BLaER1 treated with 17β-estradiol and CSF1 and Interleukin-3, amounts not matched to agents 10 nM and 100 nM (cell line): Measurements from ENCODE around the gene MUC5B.

Source experiments
- H3K27ac ChIP-seq, 11 experiments: shearing (Covaris generic); formaldehyde crosslinking; 2 replicates each; pipeline ENCODE4 v1.8.1; 2022
- H3K27me3 ChIP-seq, 11 experiments: shearing (Covaris generic); formaldehyde crosslinking; 2 replicates each; pipeline ENCODE4 v1.8.1; 2022
- H3K36me3 ChIP-seq, 11 experiments: shearing (Covaris generic); formaldehyde crosslinking; 2 replicates each; pipeline ENCODE4 v1.8.1; 2022
- H3K4me1 ChIP-seq, 10 experiments: shearing (Covaris generic); formaldehyde crosslinking; 2 replicates each; pipeline ENCODE4 v1.8.1; 2022
- H3K4me2 ChIP-seq, 11 experiments: shearing (Covaris generic); formaldehyde crosslinking; 2 replicates each; pipeline ENCODE4 v1.8.1; 2022
- H3K4me3 ChIP-seq, 10 experiments: shearing (Covaris generic); formaldehyde crosslinking; 2 replicates each; pipeline ENCODE4 v1.8.1; 2022
- H3K9ac ChIP-seq, 11 experiments: shearing (Covaris generic); formaldehyde crosslinking; 2 replicates each; pipeline ENCODE4 v1.8.1; 2022
- H3K9me3 ChIP-seq, 11 experiments: shearing (Covaris generic); formaldehyde crosslinking; replicated peaks in 1 of 11; 2 replicates each; pipeline ENCODE4 v1.8.1; 2022
- H4K20me1 ChIP-seq, 11 experiments: shearing (Covaris generic); formaldehyde crosslinking; 2 replicates each; pipeline ENCODE4 v1.8.1; 2022
- Cebpa-rat ChIP-seq, 11 experiments: shearing (Covaris generic); IDR thresholded peaks; 2 replicates each; pipeline ENCODE4 v1.8.1; 2022

MUC5B gene

DNA sequence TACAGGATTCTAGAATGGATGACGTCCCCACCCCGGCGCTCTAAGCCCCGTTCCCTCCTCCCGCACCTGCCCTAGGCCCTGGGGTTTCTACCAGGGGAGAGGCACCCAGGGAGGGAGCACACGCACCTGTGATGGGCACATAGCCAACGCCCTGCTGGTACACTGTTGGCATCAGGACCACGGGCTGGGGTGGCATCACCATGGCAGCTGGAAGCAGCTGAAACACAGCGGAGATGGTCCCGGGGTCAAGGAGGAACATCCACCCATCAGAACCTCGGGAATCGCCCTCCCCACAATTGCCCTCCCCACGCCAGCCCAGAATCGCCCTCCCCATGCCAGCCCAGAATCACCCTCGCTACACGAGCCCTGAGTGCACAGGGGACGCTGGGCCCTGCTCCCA, 63.0 kb downstream of the MUC5B start:
- H3K9ac ChIP-seq = no peak overlapping the region
- H3K9me3 ChIP-seq = peaks cover 0 to 13% (median 0%) of the 10 kb centered on the region in 11 experiments; a peak in 7 of 22 replicates
- H3K27ac ChIP-seq = no peak overlapping the region
- no peaks in the 10 kb centered on the region for H3K27me3 ChIP-seq
- H3K4me3 ChIP-seq = no peak overlapping the region
- H3K36me3 ChIP-seq = peaks cover 78 to 95% (median 88%) of the 10 kb centered on the region in 11 experiments
- no peak for TF ChIP-seq Cebpa-rat (IDR thresholded peaks at IDR 0.05)
- H4K20me1 ChIP-seq = peaks cover 19 to 94% (median 81%) of the 10 kb centered on the region in 11 experiments
- H3K4me1 ChIP-seq = no peaks in the 10 kb centered on the region
- no peak overlapping the region for H3K4me2 ChIP-seq

DNA sequence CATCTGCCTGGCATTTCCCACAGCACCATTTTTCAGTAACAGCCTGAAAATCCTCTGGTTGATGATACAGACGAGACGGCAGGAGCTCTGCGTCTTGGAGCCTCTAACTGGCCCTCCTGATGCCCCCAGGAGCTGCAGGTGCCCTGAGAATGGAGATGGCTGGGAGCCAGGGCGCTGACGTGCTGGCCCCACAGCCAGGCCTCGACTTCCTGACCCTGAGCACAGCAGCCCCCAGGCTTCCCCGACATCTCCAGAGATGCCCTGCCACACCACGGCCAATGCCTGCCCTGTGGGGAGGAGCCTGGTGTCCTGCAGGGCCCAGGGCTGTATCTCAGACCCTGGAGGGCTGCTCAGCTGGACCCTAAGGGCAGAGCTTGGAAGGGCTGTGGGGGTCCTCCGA, 65.1 kb downstream of the MUC5B start:
- Histone ChIP-seq H3K4me1 (no peaks in the 10 kb centered on the region), H3K9me3 (peaks cover 0 to 13% (median 0%) of the 10 kb centered on the region in 11 experiments; a peak in 7 of 22 replicates), H3K27me3 (no peaks in the 10 kb centered on the region), H3K9ac (no peak overlapping the region), H3K27ac (no peak overlapping the region), H4K20me1 (peaks cover 35 to 95% (median 89%) of the 10 kb centered on the region in 11 experiments), H3K4me2 (no peak overlapping the region), H3K4me3 (no peak overlapping the region), H3K36me3 (peaks cover 75 to 95% (median 91%) of the 10 kb centered on the region in 11 experiments)
- no peak for TF ChIP-seq Cebpa-rat (IDR thresholded peaks at IDR 0.05)

DNA sequence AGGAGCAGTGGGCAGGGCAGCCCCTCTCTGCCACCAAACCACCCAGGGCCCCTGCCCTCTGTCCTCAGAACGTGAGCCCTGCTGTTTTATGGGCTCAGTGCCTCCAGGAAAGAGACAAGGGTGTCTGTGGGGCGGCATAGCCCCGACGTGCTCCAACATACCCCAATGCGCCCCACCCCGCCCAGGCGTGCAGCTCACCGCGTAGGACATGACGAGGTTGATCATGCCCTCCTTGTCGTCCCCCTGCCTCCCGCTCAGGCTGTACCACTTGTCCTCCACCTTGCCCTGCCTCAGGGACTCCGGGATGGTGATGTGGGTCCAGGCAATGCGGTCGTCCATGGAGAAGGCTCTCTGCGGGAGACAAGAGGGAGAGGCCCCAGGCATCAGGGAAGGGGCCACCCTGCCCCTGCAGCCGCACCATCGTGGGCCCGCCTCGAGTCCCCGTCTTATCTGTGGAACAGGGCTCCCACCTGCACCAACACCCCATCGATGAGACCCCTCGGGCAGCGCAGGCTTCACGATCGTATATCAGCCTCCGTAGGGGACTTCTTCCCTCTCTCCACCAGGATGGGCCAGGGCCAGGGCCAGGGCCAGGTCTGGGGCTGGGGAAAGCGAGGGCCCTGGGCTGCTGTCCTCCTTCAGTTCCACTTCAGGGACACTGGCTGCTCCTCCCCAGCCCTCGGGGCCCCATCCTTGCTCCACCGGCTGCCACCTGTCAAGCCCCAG, 65.7 kb downstream of the MUC5B start:
- TF ChIP-seq Cebpa-rat (IDR thresholded peaks at IDR 0.05) = no peak
- peaks cover 0 to 13% (median 0%) of the 10 kb centered on the region in 11 experiments; a peak in 7 of 22 replicates for H3K9me3 ChIP-seq
- H4K20me1 ChIP-seq = peaks cover 39 to 95% (median 89%) of the 10 kb centered on the region in 11 experiments
- H3K36me3 ChIP-seq = peaks cover 75 to 95% (median 91%) of the 10 kb centered on the region in 11 experiments
- H3K27ac ChIP-seq = no peak overlapping the region
- no peak overlapping the region for H3K4me3 ChIP-seq
- H3K4me2 ChIP-seq = no peak overlapping the region
- no peak overlapping the region for H3K9ac ChIP-seq
- H3K4me1 ChIP-seq = no peaks in the 10 kb centered on the region
- H3K27me3 ChIP-seq = no peaks in the 10 kb centered on the region

DNA sequence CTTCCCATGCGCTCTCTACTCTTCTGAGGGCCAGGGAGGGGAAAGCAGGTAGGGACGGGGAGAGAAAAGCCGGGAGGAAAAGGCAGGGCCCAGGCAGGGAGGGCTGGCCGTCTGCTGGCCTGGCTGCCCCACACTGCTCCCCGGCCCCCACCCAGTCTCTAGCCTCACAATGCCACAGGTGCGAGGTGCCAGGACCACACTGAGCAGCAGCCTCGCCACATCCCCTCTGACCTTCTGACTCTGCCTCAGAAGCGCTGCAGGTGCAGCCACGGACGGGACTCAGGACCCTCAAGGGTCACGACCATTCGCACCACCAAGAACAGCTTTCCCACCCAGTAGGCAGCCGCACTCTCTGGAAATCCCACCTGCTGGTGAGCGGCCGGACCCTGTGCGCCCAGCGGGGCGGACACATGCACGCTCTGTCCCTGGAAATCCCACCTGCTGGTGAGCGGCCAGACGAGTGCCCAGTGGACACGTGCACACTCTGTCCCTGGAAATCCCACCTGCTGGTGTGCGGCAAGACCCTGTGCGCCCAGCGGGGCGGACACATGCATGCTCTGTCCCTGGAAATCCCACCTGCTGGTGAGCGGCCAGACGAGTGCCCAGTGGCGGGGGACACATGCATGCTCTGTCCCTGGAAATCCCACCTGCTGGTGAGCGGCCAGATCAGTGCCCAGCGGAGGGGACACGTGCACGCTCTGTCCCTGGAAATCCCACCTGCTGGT, 66.5 kb downstream of the MUC5B start:
- peaks cover 70 to 93% (median 88%) of the 10 kb centered on the region in 11 experiments for H3K36me3 ChIP-seq
- no peaks in the 10 kb centered on the region for H3K4me1 ChIP-seq
- H3K9ac ChIP-seq = no peak overlapping the region
- no peaks in the 10 kb centered on the region for H3K27me3 ChIP-seq
- H3K4me2 ChIP-seq = no peak overlapping the region
- H3K9me3 ChIP-seq = peaks cover 0 to 13% (median 0%) of the 10 kb centered on the region in 11 experiments; a peak in 7 of 22 replicates
- no peak for TF ChIP-seq Cebpa-rat (IDR thresholded peaks at IDR 0.05)
- H4K20me1 ChIP-seq = peaks cover 40 to 95% (median 87%) of the 10 kb centered on the region in 11 experiments
- H3K4me3 ChIP-seq = no peak overlapping the region
- H3K27ac ChIP-seq = no peak overlapping the region

DNA sequence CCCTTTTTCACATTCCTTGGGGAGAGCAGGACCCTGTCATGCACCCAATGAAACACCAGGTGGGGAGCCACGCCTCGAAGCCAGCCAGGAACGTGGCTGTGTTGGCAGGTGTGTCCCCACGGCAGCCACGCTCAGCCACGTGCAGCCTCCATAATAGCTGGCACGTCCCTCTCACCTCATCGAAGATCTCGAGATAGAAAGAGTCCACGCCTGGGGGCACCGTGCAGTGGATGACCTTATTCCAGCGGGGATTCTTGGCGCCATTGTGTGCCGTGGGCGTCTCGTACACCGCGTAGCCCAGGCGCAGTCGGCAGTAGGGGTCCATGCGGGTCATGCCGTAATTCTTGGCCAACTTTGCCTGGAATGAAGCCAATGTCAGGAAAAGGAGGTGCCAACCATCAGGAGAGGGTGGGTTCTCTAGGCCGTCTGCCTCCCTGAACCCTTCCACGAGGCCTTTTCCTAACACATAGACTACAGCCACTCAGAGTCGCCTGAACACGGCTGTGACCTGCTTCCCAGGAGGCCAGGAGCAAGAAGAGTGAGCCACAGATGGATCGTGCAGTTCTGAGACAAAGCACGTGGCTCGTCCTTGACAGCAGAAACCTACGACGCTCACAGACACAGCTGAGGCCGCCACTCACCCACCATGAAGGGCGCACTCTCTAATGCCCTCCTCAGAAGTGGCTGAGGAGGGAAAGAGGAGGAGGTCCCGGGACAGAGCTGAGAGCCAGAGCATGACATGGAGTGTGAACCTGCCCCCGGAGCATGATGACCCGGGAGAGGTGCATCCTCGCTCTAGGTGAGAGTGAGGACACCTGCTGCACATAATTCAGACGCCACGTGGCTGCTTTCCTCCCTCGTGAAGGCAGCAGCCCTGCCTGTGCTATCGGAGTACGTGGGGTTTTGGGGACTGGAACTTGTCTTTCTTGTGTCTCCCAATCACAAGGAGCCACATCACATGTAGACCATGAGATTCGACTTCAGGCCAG, 67.5 kb downstream of the MUC5B start:
- H3K4me1 ChIP-seq = no peaks in the 10 kb centered on the region
- H3K27ac ChIP-seq = no peak overlapping the region
- H3K4me3 ChIP-seq = no peak overlapping the region
- no peak overlapping the region for H3K9ac ChIP-seq
- H3K9me3 ChIP-seq = peaks cover 0 to 13% (median 0%) of the 10 kb centered on the region in 11 experiments; a peak in 7 of 22 replicates
- H3K27me3 ChIP-seq = no peaks in the 10 kb centered on the region
- H4K20me1 ChIP-seq = peaks cover 45 to 92% (median 83%) of the 10 kb centered on the region in 11 experiments
- TF ChIP-seq Cebpa-rat (IDR thresholded peaks at IDR 0.05) = no peak
- no peak overlapping the region for H3K4me2 ChIP-seq
- peaks cover 72 to 90% (median 83%) of the 10 kb centered on the region in 11 experiments for H3K36me3 ChIP-seq

DNA sequence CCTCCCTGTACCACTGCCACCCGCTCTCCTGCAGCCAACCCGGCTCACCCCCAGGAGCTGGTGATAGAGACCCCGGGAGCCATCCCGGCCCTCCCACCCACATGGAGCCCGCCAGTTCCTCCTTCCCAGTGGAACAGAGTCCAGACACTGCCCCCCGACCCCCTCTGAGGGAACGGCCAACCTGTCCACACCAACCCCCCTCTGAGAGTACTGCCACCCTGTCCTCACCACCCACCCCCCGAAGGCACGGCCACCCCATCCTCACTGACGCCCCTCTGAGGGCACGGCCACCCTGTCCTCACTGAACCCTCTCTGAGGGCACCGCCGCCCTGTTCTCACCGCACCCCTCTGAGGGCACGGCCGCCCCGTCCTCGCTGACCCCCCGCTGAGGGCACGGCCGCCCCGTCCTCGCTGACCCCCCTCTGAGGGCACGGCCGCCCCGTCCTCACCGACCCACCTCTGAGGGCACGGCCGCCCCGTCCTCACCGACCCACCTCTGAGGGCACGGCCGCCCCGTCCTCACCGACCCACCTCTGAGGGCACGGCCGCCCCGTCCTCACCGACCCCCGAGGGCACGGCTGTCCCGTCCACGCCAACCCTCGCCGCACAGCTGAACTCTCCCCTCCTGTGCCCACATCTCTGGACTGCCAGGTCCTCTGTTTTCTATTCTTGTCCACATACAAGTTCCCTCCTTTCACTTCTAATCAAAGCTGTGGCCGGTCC, 68.6 kb downstream of the MUC5B start:
- Histone ChIP-seq H3K9me3 (peaks cover 0 to 13% (median 0%) of the 10 kb centered on the region in 11 experiments; a peak in 7 of 22 replicates), H4K20me1 (peaks cover 56 to 92% (median 83%) of the 10 kb centered on the region in 11 experiments), H3K9ac (no peak overlapping the region), H3K27me3 (no peaks in the 10 kb centered on the region), H3K27ac (no peak overlapping the region), H3K36me3 (peaks cover 63 to 90% (median 83%) of the 10 kb centered on the region in 11 experiments), H3K4me1 (no peaks in the 10 kb centered on the region), H3K4me2 (no peak overlapping the region), H3K4me3 (no peak overlapping the region)
- no peak for TF ChIP-seq Cebpa-rat (IDR thresholded peaks at IDR 0.05)

DNA sequence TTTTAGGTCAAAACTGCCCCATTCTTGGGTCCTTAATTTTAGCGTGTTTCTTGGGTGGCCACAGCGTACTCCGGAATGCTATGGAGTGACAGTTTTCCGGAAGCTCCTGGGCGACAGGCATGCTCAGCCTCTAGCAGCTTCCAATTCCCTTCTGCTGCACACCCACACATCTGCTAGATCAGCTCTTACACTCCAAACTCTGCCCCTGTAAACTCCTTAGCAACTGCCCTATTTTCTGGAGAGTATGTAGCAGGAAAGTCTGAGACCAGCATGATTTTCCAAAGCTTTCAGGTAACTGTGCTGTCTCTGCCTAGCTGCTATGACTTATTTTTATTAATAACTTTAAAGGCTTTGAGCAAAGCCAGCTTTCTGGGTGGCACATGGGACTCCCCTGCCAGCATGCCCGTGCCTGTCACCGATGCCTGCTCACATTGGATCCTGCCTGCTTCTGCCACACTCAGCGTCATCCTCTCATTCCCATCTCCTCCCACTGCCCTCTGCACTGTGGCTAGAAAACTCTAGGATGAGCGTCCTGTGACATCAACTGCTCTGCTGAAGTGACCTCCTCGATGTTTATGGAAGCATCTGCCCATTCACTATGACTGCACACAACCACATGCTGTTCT, 69.3 kb downstream of the MUC5B start:
- H3K27me3 ChIP-seq = no peaks in the 10 kb centered on the region
- no peak overlapping the region for H3K4me2 ChIP-seq
- H3K4me3 ChIP-seq = no peak overlapping the region
- no peak overlapping the region for H3K9ac ChIP-seq
- peaks cover 0 to 3% (median under 1%) of the 10 kb centered on the region in 10 experiments; a peak in 5 of 20 replicates for H3K4me1 ChIP-seq
- peaks cover 60 to 92% (median 84%) of the 10 kb centered on the region in 11 experiments for H4K20me1 ChIP-seq
- no peak for TF ChIP-seq Cebpa-rat (IDR thresholded peaks at IDR 0.05)
- peaks cover 0 to 13% (median 0%) of the 10 kb centered on the region in 11 experiments; a peak in 7 of 22 replicates for H3K9me3 ChIP-seq
- no peak overlapping the region for H3K27ac ChIP-seq
- peaks cover 57 to 88% (median 79%) of the 10 kb centered on the region in 11 experiments for H3K36me3 ChIP-seq
